ENCODE measurements around the gene DECR2.
"Not testable (repeated sequence)": the region's sequence is repeated elsewhere in the genome, so short reads cannot be mapped to it uniquely, and the experiment has no call there.

The DECR2 gene, protein sequence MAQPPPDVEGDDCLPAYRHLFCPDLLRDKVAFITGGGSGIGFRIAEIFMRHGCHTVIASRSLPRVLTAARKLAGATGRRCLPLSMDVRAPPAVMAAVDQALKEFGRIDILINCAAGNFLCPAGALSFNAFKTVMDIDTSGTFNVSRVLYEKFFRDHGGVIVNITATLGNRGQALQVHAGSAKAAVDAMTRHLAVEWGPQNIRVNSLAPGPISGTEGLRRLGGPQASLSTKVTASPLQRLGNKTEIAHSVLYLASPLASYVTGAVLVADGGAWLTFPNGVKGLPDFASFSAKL

GRCh38 chr16:401468-402348 is at the start of gene DECR2:
TSS of gene DECR2 (plus strand) at chr16:401885. CDS start at chr16:401964, 79 bp downstream.
- peak; percentile 86 for DNase-seq (ENCODE audit: low read depth)

GRCh38 chr16:352547-353403 is 48.9 kb upstream of the DECR2 start, which contains the start of gene AXIN1:
TSS of gene AXIN1 (minus strand) at chr16:352723. CDS start at chr16:347025, 5,698 bp downstream.
- peak; percentile 95 for DNase-seq (ENCODE audit: low read depth)

DNA sequence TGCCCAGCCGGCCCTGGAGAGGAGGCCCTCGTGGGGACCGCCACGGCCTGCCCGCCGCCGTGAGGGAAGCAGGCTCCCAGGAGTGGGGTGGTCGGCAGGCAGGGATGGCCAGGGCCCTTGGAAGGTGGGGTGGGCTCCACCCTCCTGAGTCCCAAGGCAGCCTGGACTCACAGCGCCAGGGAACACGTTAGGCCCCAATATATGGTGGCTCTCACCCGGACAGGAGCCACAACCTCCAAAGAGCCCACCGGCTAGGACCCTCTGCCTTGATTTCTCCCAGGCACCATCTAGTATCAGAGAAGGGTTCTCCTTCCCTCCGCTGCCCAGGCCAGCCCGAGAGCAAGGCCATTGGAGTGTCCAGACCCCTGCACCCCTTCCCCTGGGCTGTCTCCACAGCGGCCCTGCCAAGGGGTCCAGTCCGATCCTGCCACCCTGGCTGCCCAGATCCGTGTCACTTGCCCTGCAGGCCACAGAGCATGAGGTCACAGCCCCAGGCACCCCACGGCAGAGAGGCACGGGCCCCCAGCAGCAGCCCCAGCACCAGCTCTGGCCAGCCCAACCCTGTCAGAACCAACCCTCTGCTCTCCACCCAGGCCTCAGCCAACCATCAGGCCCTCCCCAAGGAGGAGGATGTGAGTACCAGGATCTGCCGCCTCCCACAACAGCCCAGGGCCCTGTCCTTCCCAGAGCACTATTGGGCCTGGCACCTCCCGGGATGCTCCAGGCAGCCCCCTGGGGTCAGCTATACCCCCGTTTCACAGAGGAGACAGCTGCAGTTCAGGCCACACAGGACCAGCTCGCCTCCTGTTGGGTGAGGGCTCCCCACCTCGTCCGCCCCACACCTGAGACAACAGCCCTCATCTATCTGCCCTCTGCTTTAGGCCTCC is 48.0 kb upstream of the DECR2 start:
- no peak for DNase-seq (ENCODE audit: low read depth)

DNA sequence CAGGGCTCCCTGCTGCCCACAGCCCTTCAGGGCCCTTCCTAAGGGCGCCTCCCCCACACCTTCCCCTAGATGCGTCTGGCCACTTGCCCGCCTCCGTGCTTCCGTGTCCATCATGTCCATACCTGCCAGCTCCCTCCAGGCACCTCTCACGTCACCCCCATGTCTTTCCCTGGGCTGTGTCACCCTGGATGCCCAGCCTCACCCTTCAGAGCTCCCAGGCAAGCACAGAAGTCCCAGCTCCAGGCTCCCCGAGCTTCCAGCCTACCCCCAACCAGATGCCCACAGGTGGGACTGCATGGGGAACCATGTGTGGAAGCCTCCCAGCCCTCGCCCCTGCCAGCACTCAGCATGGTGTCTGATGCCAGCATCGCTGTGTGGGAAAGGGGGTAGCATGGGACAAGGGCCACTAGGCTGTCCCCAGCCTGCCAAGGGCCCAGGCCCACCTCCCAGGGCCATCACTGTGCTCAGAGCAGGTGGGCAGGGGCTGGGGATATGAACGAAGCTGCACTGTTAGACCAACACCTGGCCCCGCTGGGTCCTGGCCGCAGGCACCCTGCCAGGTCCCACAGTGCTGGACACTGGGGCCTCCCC is 47.3 kb upstream of the DECR2 start:
- no peak for DNase-seq (ENCODE audit: low read depth)

DNA sequence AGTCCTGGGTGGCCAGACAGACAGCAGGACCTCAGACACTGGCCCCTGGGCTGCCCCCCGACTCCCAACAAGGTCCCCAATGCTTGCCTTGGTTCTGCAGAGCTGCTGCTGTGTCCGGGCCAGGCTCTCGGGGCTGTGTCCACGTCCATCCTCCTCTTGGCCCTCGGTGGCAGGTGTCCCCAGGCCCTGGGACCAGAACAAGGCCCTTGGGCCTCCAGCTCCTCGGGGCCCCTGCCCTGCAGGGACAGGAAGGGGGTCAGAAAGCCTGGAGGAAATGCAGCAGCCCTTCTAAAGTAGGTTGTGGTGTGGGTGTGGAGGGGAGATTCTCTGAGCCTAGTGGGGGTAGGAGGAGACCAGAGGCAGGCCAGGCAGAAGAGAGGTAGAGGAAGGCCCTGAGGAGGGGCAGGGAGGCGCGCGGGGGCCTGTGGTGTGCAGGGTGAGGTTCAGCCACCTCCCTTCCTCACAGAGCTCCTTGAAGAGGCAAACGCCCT is 46.7 kb upstream of the DECR2 start:
- no peak for DNase-seq (ENCODE audit: low read depth)

- no peak for DNase-seq (ENCODE audit: low read depth)
Measured at GRCh38 chr16:356741-357140, 44.9 kb upstream of the DECR2 start.

- no peak for DNase-seq (ENCODE audit: low read depth)
Measured at GRCh38 chr16:359067-359763, 42.5 kb upstream of the DECR2 start.

DNA sequence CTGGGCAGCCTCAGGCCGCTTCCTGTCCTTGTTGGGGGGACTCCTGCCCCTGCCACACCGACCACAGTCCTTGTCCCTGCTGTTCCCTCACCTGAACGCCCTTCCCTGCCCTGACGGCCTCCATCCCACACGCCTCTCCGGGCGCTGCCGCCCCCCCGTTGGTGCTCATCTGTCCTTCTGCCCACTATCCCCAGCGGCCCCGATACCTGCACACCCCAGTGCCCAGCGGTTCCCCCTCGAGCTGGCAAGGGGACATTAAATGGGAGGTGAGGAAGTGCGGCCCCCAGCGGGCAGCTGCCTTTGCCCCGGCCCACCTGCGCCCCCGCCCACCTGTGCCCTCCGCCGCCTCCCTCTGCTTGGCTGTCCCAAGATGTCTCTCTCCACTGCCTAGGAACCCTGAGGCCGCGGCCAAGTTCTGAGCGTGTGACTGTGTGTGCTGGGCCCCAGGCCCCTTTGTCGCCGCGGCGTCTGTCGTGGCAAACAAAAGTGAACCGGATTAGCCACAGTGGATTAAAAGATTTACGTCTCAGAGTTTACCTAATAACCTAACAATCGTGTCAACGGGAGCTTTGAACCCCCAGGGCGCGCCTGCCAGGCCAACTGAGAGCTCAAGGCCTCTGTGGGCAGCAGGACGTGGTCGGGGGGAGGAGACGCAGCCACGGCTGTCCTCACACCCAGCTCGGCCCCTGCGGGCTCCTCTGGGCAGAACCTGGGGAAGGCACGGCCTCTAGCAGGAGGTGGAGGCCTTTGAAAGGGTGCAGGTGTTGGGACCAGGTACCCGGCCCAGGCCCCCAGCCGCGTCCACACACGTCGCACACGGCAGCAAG is 41.6 kb upstream of the DECR2 start:
- DNase-seq (ENCODE audit: low read depth) = no peak

DNA sequence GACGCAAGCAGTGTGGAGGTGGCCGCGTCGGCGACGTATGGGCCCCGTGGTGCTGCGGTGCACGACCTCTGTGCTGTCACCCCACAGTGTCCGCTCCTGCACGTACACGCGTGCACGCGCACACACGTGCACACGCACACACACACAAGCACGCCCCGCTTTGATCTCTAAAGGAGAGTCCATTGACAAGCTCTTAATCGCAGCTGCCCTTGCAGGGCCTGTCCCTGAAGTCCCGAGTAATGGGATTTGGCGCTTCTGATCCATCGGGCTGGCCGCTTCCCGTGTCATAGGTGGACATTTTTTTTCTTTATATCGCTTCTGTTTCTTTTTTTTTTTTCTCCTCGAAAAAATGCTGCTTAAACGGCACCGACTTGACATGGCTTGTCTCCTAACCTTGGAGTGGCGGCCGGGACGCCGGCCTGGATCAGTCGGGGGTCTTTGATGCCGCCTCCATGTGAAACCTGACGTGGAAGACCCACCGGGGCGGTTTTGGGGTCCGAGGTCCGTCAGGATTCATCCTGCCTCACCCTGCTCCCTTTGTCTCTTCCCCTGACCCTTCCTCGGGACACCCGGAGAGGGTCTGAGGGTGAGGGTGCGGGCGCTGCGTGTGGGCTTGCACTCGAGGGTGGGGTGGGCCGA is 40.9 kb upstream of the DECR2 start:
- DNase-seq (ENCODE audit: low read depth) = no peak

DNA sequence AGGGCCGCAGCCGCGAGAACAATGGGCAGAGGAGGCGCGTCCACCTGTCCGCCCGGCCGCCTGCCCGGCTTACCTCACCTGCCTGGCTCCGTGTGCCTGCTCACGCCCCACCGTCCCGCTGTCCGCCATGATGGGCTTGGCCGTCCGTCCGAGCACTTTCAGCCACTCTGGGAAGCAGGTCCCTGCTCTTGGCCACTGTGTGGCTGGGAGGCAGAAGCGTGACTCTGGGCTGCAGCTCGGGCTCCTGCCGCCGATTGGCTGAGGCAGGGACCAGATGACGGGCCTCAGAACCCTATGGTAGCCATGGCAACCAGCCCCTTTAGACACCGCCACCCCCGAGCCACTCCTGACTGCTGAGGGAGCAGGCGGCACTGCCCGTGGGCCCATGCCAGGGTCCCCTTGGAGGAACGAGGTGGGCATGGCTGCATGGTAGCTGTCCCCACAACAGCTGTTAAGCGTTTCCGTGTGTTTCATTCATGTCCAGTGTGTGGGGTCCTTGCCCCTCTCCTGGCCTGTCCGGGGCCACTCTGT is 40.3 kb upstream of the DECR2 start:
- DNase-seq (ENCODE audit: low read depth) = no peak

DNA sequence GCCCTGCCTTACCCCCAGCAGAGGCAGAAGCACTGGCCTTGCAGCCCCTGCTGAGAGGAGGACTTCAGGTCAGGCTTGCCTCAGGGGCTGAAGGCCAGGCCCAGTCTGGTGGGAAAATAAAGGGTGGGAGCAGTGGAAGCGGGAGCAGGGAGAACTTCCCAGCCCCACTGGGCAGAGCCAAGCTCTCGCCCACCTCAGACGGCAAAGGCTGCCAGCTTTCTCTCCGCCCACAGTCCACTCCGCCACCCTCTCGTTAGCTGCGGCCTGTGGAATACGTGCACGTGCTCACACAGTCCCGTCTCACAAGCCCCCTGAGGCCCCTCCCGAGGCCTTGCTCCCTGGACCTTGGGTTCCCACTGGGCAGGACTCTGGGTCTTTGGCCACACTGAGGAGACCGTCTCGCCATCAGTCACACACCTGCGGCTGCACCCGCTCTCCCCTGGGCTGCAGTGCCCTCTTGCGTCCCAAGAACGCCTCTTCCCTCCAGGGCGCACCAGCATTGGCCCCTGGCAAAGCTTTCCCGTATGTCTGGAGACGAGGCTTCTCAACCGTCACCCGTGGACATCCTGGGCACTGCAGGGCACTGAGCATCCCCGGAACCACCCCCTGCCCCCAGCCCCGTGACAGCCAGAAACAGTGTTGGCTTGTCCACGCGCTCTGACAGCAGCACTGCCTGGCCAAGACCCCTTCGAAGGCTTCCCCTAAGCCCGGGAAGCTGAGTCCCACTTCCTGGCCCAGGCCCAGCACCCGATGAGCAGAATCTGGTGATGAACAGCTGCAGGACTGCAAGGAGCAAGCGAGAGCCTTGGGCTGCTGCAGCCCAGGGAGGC is 39.6 kb upstream of the DECR2 start:
- DNase-seq (ENCODE audit: low read depth) = peak; percentile 85

DNA sequence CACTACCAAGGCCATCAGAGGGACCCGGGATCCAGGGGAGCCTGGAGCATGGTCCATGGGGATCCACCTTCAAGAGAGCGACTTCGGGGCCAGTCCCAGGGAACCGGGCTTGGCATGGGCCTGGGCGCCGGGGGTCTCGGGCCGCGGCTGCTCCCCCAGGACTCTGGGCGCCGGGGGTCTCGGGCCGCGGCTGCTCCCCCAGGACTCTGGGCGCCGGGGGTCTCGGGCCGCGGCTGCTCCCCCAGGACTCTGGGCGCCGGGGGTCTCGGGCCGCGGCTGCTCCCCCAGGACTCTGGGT is 39.0 kb upstream of the DECR2 start:
- DNase-seq (ENCODE audit: low read depth) = not testable (repeated sequence)

DNA sequence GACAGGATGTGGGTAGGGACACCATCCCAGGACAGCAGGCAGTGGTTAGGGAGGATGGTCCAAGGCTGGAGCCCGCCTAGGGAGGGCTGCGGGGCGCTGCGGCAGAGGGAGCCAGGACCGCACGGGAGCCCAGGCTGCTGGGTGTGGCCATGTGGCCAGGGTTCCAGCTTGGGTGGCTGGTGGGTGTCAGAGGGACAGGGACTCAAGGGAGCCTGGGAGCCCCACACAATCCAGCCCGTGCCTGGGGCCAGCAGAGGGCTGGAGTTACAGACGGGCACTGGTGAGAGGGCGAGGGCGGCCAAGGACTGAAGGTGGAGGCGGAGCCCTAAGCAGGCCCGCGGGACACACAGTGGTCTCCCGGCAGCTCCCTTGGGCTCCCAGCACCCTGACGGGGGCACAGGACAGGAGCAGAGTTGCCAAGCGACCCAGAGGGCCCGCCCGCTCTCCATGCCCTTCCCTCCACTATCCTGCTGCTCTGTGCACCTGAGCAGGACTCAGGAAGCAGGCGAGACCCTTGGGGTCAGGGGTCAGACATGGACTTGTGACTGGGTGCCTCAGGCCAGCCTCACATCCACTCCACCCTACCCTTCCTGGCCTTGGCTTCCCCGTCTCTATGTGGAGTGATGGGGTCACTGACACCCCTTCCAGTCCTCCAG is 38.4 kb upstream of the DECR2 start:
- no peak for DNase-seq (ENCODE audit: low read depth)

DNA sequence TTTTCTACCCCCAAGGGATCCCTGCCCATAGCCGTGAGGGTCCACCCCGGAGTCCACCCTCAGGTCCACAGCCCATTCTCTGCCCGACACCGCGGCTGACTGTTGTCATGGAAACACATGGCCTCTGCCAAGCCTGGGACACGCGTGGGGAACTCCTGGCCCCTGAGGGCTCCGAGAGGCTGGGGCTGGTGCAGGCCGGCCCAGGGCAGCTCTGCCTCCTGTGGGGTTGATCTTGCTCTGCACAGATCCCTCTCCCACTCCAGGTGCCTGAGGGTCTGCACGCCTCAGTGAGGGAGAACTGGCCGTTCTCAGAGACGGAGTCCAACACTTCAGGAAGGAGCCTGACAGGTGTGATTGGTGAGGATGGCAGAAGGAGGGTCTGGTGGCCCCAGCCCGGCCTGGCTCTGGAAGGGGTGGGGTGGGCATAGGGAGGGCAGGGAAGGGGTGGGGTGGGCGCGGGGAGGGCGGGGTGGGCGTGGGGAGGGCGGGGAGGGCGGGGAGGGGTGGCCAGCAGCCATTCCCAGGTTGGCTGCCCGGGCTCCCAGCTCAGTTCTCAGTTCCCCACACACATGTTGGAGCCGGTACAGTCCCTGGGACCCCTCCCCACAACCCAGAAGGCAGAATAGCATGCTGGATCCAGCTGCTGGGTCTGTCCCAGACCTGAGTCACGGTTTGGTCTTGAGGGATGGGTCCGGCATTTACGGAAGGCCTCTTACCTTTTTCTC is 37.8 kb upstream of the DECR2 start:
- no peak for DNase-seq (ENCODE audit: low read depth)

DNA sequence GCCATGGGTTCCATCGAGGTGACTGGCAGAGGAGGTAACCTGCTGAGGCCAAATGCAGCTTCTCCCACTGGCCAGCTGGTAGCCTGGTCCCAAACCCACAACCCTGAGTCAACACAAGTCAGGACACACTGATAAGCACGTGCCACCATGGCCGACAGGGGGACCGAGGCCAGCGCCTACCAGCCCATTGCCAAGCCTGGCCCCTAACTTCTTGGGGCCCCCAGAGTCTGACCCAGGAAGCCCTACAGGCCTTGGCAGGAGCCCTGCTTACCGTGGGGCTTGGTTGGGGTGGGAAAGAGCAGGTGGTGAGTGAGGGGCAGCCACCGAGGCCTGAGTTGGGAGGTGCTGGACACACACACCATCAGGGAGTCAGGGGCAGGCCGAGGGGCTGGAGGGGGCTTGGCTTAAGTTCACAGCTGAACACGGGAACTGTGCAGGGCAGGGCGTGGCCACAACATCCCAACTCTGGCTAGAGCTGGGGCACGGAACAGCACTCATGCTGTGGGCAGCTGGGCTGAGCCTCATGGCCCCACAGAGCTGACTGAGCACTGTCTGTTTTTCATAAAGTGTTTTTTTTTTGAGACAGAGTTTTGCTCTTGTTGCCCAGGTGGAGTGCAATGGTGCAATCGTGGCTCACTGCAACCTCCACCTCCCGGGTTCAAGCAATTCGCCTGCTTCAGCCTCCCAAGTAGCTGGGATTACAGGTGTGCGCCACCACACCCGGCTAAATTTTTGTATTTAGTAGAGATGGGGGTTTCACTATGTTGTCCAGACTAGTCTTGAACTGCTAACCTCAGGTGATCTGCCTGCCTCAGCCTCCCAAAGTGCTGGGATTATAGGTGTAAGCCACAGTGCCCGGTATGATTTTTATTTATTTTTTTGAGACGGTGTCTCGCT is 36.8 kb upstream of the DECR2 start:
- no peak for DNase-seq (ENCODE audit: low read depth)
